GM23338 (cell line): ENCODE data around the gene QSOX1.

Source experiments
- CREB1 ChIP-seq: fragments of 250-450 bp; sonication (Bioruptor Pico); IDR thresholded peaks from 2 replicates; pipeline ENCODE4 v1.5.0; 2020; ENCODE audit warnings: low read depth, mild to moderate bottlenecking, moderate library complexity
- CTCF ChIP-seq, 2 experiments: fragments of 200-600 bp in 1 of 2; sonication (generic) in 1 of 2; conservative IDR thresholded peaks; 2 replicates each; pipeline versions ENCODE4 v1.5.1 to v1.6.1; 2016 to 2017; ENCODE audit warnings: antibody characterized with exemption in 2 of 2, low read depth in 2 of 2, mild to moderate bottlenecking in 2 of 2, moderate library complexity in 1 of 2
- EZH2 ChIP-seq: fragments of 200-600 bp; sonication (generic); IDR thresholded peaks from one replicate; pipeline ENCODE4 v1.8.0; 2017; ENCODE audit warnings: antibody characterized with exemption, mild to moderate bottlenecking, low read depth; ENCODE audit not compliant: unreplicated experiment
- EZH2phosphoT487 ChIP-seq: fragments of 200-600 bp; sonication (generic); IDR thresholded peaks from one replicate; pipeline ENCODE4 v1.8.1; 2018; ENCODE audit warnings: antibody characterized with exemption; ENCODE audit not compliant: unreplicated experiment
- NANOG ChIP-seq: IDR thresholded peaks from 2 replicates; pipeline ENCODE4 v1.6.1; 2016; ENCODE audit warnings: antibody characterized with exemption, borderline replicate concordance
- POLR2AphosphoS5 ChIP-seq: IDR thresholded peaks from 2 replicates; pipeline ENCODE4 v1.6.1; 2016; ENCODE audit warnings: antibody characterized with exemption, low read depth
- ZNF462 ChIP-seq: fragments of 250-450 bp; sonication (Bioruptor Pico); IDR thresholded peaks from 2 replicates; pipeline ENCODE4 v1.5.0; 2020; ENCODE audit warnings: mild to moderate bottlenecking, moderate library complexity
- TF ChIP-seq, protein P1 (sequence below): IDR thresholded peaks from one replicate; pipeline ENCODE4 v1.6.1; 2018; ENCODE audit warnings: antibody characterized with exemption; ENCODE audit not compliant: unreplicated experiment

- TF ChIP-seq NANOG (no peak), CTCF (conservative IDR thresholded peaks at IDR 0.05; ENCODE audit: low read depth in 2 of 2) (no peak), CREB1 (CRISPR knock-in tag) (no peak), POLR2AphosphoS5 (no peak), EZH2 (no peak), EZH2phosphoT487 (no peak), ZNF462 (CRISPR knock-in tag) (no peak)
- TF ChIP-seq, protein P1, sequence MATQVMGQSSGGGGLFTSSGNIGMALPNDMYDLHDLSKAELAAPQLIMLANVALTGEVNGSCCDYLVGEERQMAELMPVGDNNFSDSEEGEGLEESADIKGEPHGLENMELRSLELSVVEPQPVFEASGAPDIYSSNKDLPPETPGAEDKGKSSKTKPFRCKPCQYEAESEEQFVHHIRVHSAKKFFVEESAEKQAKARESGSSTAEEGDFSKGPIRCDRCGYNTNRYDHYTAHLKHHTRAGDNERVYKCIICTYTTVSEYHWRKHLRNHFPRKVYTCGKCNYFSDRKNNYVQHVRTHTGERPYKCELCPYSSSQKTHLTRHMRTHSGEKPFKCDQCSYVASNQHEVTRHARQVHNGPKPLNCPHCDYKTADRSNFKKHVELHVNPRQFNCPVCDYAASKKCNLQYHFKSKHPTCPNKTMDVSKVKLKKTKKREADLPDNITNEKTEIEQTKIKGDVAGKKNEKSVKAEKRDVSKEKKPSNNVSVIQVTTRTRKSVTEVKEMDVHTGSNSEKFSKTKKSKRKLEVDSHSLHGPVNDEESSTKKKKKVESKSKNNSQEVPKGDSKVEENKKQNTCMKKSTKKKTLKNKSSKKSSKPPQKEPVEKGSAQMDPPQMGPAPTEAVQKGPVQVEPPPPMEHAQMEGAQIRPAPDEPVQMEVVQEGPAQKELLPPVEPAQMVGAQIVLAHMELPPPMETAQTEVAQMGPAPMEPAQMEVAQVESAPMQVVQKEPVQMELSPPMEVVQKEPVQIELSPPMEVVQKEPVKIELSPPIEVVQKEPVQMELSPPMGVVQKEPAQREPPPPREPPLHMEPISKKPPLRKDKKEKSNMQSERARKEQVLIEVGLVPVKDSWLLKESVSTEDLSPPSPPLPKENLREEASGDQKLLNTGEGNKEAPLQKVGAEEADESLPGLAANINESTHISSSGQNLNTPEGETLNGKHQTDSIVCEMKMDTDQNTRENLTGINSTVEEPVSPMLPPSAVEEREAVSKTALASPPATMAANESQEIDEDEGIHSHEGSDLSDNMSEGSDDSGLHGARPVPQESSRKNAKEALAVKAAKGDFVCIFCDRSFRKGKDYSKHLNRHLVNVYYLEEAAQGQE: no peak
Observed at GRCh38 chr1:180165509-180166435, 11.1 kb downstream of the QSOX1 start.
